Measurements from ENCODE around the gene AKAP12.

The AKAP12 gene

DNA sequence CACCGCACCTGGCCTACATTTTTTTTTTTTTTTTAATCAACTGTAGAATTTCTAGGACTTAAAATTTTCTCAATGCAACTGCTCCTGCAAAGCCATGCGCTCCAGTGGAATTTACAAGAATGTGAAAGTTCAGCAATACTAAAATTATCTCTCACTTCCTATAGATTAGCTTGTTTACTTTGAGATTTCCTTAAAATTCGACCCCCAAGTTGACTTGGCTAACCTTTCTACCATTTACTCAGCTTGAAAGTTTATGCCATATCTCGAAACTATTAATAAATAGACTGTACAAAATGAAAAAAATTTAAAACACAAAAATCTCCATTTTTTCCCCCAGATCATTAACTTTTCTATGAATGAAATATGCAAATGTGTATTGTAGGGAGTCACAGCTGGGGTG lies 87.3 kb downstream of the AKAP12 start:
- TF ChIP-seq CEBPB (IDR thresholded peaks at IDR 0.05) (no peak), ZBTB7A (IDR thresholded peaks at IDR 0.05; ENCODE audit: low read depth) (no peak), TEAD4 (IDR thresholded peaks at IDR 0.05) (no peak), FOXM1 (IDR thresholded peaks at IDR 0.05; ENCODE audit: borderline replicate concordance, low read depth) (no peak), EP300 (IDR thresholded peaks at IDR 0.05; ENCODE audit: borderline replicate concordance) (no peak), USF1 (IDR thresholded peaks at IDR 0.05) (no peak), YY1 (IDR thresholded peaks at IDR 0.05; ENCODE audit: low read depth) (no peak), CREB1 (IDR thresholded peaks at IDR 0.05; ENCODE audit: low read depth) (no peak)

- TF ChIP-seq, protein P1, sequence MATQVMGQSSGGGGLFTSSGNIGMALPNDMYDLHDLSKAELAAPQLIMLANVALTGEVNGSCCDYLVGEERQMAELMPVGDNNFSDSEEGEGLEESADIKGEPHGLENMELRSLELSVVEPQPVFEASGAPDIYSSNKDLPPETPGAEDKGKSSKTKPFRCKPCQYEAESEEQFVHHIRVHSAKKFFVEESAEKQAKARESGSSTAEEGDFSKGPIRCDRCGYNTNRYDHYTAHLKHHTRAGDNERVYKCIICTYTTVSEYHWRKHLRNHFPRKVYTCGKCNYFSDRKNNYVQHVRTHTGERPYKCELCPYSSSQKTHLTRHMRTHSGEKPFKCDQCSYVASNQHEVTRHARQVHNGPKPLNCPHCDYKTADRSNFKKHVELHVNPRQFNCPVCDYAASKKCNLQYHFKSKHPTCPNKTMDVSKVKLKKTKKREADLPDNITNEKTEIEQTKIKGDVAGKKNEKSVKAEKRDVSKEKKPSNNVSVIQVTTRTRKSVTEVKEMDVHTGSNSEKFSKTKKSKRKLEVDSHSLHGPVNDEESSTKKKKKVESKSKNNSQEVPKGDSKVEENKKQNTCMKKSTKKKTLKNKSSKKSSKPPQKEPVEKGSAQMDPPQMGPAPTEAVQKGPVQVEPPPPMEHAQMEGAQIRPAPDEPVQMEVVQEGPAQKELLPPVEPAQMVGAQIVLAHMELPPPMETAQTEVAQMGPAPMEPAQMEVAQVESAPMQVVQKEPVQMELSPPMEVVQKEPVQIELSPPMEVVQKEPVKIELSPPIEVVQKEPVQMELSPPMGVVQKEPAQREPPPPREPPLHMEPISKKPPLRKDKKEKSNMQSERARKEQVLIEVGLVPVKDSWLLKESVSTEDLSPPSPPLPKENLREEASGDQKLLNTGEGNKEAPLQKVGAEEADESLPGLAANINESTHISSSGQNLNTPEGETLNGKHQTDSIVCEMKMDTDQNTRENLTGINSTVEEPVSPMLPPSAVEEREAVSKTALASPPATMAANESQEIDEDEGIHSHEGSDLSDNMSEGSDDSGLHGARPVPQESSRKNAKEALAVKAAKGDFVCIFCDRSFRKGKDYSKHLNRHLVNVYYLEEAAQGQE (IDR thresholded peaks at IDR 0.05; ENCODE audit: low read depth) = no peak
- TF ChIP-seq YY1 (IDR thresholded peaks at IDR 0.05; ENCODE audit: low read depth) = no peak
- TF ChIP-seq EP300 (IDR thresholded peaks at IDR 0.05; ENCODE audit: borderline replicate concordance) = no peak
- no peak for TF ChIP-seq CREB1 (IDR thresholded peaks at IDR 0.05; ENCODE audit: low read depth)
- TF ChIP-seq, protein P2, sequence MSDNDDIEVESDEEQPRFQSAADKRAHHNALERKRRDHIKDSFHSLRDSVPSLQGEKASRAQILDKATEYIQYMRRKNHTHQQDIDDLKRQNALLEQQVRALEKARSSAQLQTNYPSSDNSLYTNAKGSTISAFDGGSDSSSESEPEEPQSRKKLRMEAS (IDR thresholded peaks at IDR 0.05) = no peak
- no peak for TF ChIP-seq RAD21 (IDR thresholded peaks at IDR 0.05; ENCODE audit: low read depth)
- no peak for TF ChIP-seq TEAD4 (IDR thresholded peaks at IDR 0.05)
- TF ChIP-seq FOXM1 (IDR thresholded peaks at IDR 0.05; ENCODE audit: borderline replicate concordance, low read depth) = no peak
- TF ChIP-seq EGR1 (IDR thresholded peaks at IDR 0.05) = no peak
- TF ChIP-seq TAF1 (IDR thresholded peaks at IDR 0.05; ENCODE audit: low read depth) = no peak
- TF ChIP-seq CEBPB (IDR thresholded peaks at IDR 0.05) = no peak
- no peak for TF ChIP-seq ZBTB7A (IDR thresholded peaks at IDR 0.05; ENCODE audit: low read depth)
- no peak for TF ChIP-seq NFIC (IDR thresholded peaks at IDR 0.05)
- TF ChIP-seq USF1 (IDR thresholded peaks at IDR 0.05) = no peak
- no peak for TF ChIP-seq TCF12 (IDR thresholded peaks at IDR 0.05; ENCODE audit: low read depth)
Measured at GRCh38 chr6:151330130-151330696, 90.4 kb downstream of the AKAP12 start.

- TF ChIP-seq USF1 (IDR thresholded peaks at IDR 0.05) = no peak
- no peak for TF ChIP-seq CEBPB (IDR thresholded peaks at IDR 0.05)
- no peak for TF ChIP-seq FOXM1 (IDR thresholded peaks at IDR 0.05; ENCODE audit: borderline replicate concordance, low read depth)
- TF ChIP-seq RAD21 (IDR thresholded peaks at IDR 0.05; ENCODE audit: low read depth) = no peak
- TF ChIP-seq EP300 (IDR thresholded peaks at IDR 0.05; ENCODE audit: borderline replicate concordance) = no peak
- no peak for TF ChIP-seq NFIC (IDR thresholded peaks at IDR 0.05)
- TF ChIP-seq CREB1 (IDR thresholded peaks at IDR 0.05; ENCODE audit: low read depth) = no peak
- TF ChIP-seq, protein P1 (IDR thresholded peaks at IDR 0.05; ENCODE audit: low read depth) = no peak
- TF ChIP-seq, protein P2 (IDR thresholded peaks at IDR 0.05) = no peak
- no peak for TF ChIP-seq TAF1 (IDR thresholded peaks at IDR 0.05; ENCODE audit: low read depth)
- no peak for TF ChIP-seq TEAD4 (IDR thresholded peaks at IDR 0.05)
Measured at GRCh38 chr6:151335930-151336329, 96.2 kb downstream of the AKAP12 start.

DNA sequence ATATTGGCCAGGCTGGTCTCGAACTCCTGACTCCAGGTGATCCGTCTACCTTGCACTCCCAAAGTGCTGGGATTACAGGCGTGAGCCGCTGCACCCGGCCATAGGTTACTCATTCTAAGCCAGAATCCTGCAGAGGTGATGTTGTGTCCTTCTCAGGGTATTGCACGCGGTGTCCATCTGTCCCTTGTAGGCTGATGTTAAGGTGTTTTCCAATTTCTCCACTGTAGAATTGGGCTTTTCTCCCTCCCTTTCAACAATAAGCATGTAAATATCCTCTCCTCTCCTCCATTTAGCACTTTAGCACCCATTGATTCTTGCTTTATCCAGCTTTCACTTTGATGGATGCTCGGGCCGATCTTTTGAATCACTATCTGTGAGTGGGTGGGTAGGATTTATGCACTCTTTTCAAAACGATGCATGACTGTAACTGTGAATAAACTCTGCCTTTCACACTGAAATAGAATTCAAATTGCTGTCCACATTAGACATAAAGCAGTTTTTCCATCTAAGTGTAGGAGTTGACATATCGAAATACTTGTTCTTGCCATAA lies 99.0 kb downstream of the AKAP12 start:
- no peak for TF ChIP-seq ZBTB7A (IDR thresholded peaks at IDR 0.05; ENCODE audit: low read depth)
- TF ChIP-seq EP300 (IDR thresholded peaks at IDR 0.05; ENCODE audit: borderline replicate concordance) = no peak
- no peak for TF ChIP-seq TAF1 (IDR thresholded peaks at IDR 0.05; ENCODE audit: low read depth)
- no peak for TF ChIP-seq YY1 (IDR thresholded peaks at IDR 0.05; ENCODE audit: low read depth)
- TF ChIP-seq, protein P1 (IDR thresholded peaks at IDR 0.05; ENCODE audit: low read depth) = no peak
- no peak for TF ChIP-seq TEAD4 (IDR thresholded peaks at IDR 0.05)
- TF ChIP-seq, protein P2 (IDR thresholded peaks at IDR 0.05) = no peak
- TF ChIP-seq USF1 (IDR thresholded peaks at IDR 0.05) = no peak
- no peak for TF ChIP-seq NFIC (IDR thresholded peaks at IDR 0.05)
- no peak for TF ChIP-seq RAD21 (IDR thresholded peaks at IDR 0.05; ENCODE audit: low read depth)
- no peak for TF ChIP-seq EGR1 (IDR thresholded peaks at IDR 0.05)
- no peak for TF ChIP-seq CREB1 (IDR thresholded peaks at IDR 0.05; ENCODE audit: low read depth)
- no peak for TF ChIP-seq FOXM1 (IDR thresholded peaks at IDR 0.05; ENCODE audit: borderline replicate concordance, low read depth)
- TF ChIP-seq CEBPB (IDR thresholded peaks at IDR 0.05) = no peak
- no peak for TF ChIP-seq TCF12 (IDR thresholded peaks at IDR 0.05; ENCODE audit: low read depth)
